Activated CD4-positive, alpha-beta T cell treated with anti-CD3 and anti-CD28 coated beads, Interleukin-2, amount 10 ng/mL, durations not matched to agents 24 days and 14 days (primary cell): Measurements from ENCODE around the gene HP. TPM values are rescaled to one million over a fixed set of nuclear protein-coding genes. Genes with fewer than 3 reads are reported as not detected.
"Not testable (repeated sequence)": the region's sequence is repeated elsewhere in the genome, so short reads cannot be mapped to it uniquely, and the experiment has no call there.

Source experiments
- DNase-seq: peaks from one replicate; pipeline ENCODE4 v3.0.0; 2022
- H3K27ac Mint-ChIP-seq: one replicate; pipeline ENCODE4 v1.8.0; 2022; ENCODE audit warnings: mild to moderate bottlenecking, mixed read lengths
- H3K27me3 Mint-ChIP-seq: one replicate; pipeline ENCODE4 v1.8.0; 2022; ENCODE audit warnings: mixed read lengths
- H3K36me3 Mint-ChIP-seq: one replicate; pipeline ENCODE4 v1.8.0; 2022; ENCODE audit warnings: low read depth, mild to moderate bottlenecking, mixed read lengths
- H3K4me1 Mint-ChIP-seq: one replicate; pipeline ENCODE4 v1.8.0; 2021; ENCODE audit warnings: mixed read lengths
- H3K4me3 Mint-ChIP-seq: one replicate; pipeline ENCODE4 v1.8.0; 2022; ENCODE audit warnings: mild to moderate bottlenecking, moderate library complexity, mixed read lengths
- H3K9me3 Mint-ChIP-seq: one replicate; pipeline ENCODE4 v1.8.0; 2021; ENCODE audit warnings: mixed read lengths
- intact Hi-C: fragments of 100-400 bp; cut with micrococcal nuclease; formaldehyde crosslinking; loops from one replicate; pipeline ENCODE4 v1.15.1; 2023
- total RNA-seq: library from RNA; stranded (reverse); gene quantifications from 2 replicates; pipeline ENCODE4 v1.2.3, GENCODE V29; 2022

The HP gene
- total RNA-seq, 1 donor from 2014 or later: not detected

DNA sequence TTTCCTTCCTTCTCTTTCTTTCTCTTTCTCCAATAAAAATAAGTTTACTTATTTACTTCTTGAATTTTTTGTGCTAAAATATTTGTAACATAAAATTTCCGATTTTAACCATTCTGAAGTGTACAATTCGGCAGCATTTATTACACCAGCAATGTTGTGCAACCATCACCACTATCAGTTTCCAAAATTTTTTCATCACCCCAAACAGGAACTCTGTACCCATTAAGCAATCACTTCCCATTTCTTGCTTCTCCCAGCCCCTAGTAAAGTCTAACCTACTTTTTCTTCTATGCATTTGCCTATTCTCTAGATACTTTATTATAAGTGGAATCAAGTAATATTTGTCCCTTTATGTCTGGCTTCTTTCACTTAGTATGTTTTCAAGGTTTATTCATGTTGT lies 2.5 kb upstream of the HP start:
- intact Hi-C loops: no loop called here
- H3K4me3 Mint-ChIP-seq: no peak overlapping the region
- no peak for DNase-seq

DNA sequence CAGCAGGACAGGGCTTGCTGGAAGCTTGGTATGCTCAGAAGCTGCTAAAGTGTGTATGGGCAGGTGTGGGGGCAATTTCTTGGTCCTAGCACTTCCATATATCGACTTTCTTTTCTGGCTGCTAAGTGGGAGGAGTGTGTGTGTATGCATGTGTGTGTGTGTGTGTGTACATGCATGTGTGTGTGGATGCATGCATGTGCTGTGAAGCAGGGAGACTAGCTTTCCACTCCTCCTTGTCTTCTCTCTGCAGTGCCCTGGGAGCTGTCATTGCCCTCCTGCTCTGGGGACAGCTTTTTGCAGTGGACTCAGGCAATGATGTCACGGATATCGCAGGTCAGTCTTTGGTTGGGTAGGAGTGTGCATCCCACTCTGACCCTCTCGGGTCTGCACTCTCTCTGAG lies 1.6 kb downstream of the HP start:
- Mint-ChIP-seq H3K4me1 (no peaks in the 10 kb centered on the region), H3K27me3 (no peaks in the 10 kb centered on the region), H3K9me3 (no peaks in the 10 kb centered on the region), H3K4me3 (no peak overlapping the region), H3K36me3 (no peaks in the 10 kb centered on the region), H3K27ac (no peak overlapping the region)
- no peak for DNase-seq
- intact Hi-C loops: no loop called here

More for the DNA sequence above, 2.5 kb upstream of the HP start:
- H3K36me3 Mint-ChIP-seq: no peaks in the 10 kb centered on the region
- H3K27me3 Mint-ChIP-seq: no peaks in the 10 kb centered on the region
- H3K27ac Mint-ChIP-seq: no peak overlapping the region
- no peaks in the 10 kb centered on the region for H3K4me1 Mint-ChIP-seq
- H3K9me3 Mint-ChIP-seq: peaks cover 5% of the 10 kb centered on the region

DNA sequence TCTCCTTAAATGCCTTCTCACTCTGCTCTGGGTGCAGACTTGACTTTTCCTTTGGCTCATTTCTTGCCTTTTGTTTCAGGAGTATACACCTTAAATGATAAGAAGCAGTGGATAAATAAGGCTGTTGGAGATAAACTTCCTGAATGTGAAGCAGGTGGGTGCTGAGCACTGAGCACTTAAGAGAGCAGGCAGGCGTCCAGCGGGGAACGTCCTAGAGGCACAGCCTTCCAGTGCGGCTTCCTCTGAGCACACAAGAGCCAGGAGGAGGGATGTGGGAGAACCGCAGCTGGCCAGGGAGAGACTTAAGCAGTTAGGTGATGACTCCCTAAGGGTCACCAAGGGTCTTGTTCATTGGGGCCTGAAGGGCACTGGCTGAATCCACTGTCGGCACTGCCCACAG lies 3.0 kb downstream of the HP start:
- H3K4me3 Mint-ChIP-seq: not testable (repeated sequence)

GRCh38 chr16:72059060-72059459 lies 4.8 kb downstream of the HP start:
- H3K9me3 Mint-ChIP-seq, H3K36me3 Mint-ChIP-seq, H3K4me3 Mint-ChIP-seq, H3K27ac Mint-ChIP-seq, intact Hi-C loops, H3K4me1 Mint-ChIP-seq, H3K27me3 Mint-ChIP-seq, DNase-seq: not testable (repeated sequence)

More for the DNA sequence above, 3.0 kb downstream of the HP start:
- H3K9me3 Mint-ChIP-seq, H3K36me3 Mint-ChIP-seq, H3K4me1 Mint-ChIP-seq, H3K27ac Mint-ChIP-seq, DNase-seq, intact Hi-C loops, H3K27me3 Mint-ChIP-seq: not testable (repeated sequence)

DNA sequence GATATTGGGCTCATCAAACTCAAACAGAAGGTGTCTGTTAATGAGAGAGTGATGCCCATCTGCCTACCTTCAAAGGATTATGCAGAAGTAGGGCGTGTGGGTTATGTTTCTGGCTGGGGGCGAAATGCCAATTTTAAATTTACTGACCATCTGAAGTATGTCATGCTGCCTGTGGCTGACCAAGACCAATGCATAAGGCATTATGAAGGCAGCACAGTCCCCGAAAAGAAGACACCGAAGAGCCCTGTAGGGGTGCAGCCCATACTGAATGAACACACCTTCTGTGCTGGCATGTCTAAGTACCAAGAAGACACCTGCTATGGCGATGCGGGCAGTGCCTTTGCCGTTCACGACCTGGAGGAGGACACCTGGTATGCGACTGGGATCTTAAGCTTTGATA lies 6.1 kb downstream of the HP start:
- Mint-ChIP-seq H3K36me3 (no peaks in the 10 kb centered on the region), H3K27me3 (no peaks in the 10 kb centered on the region), H3K27ac (no peak overlapping the region), H3K4me1 (no peaks in the 10 kb centered on the region), H3K4me3 (no peak overlapping the region), H3K9me3 (no peaks in the 10 kb centered on the region)
- intact Hi-C loops: no loop called here
- no peak for DNase-seq

- DNase-seq: no peak
- no peaks in the 10 kb centered on the region for H3K4me1 Mint-ChIP-seq
- intact Hi-C loops: no loop called here
- no peaks in the 10 kb centered on the region for H3K9me3 Mint-ChIP-seq
- no peaks in the 10 kb centered on the region for H3K27me3 Mint-ChIP-seq
- H3K4me3 Mint-ChIP-seq: no peak overlapping the region
- no peak overlapping the region for H3K27ac Mint-ChIP-seq
- H3K36me3 Mint-ChIP-seq: no peaks in the 10 kb centered on the region
Observed at GRCh38 chr16:72061564-72061963, 7.3 kb downstream of the HP start.

- Mint-ChIP-seq H3K27ac (no peak overlapping the region), H3K4me1 (no peaks in the 10 kb centered on the region), H3K4me3 (no peak overlapping the region), H3K27me3 (no peaks in the 10 kb centered on the region), H3K9me3 (no peaks in the 10 kb centered on the region), H3K36me3 (no peaks in the 10 kb centered on the region)
- DNase-seq: no peak
- intact Hi-C loops: no loop called here
Observed at GRCh38 chr16:72064361-72064894, 10.1 kb downstream of the HP start.

- H3K27me3 Mint-ChIP-seq: no peaks in the 10 kb centered on the region
- intact Hi-C loops: loop anchor here (1.0 kb wide), 1 partner anchor 33 kb away; no protein-coding TSS in a partner anchor
- no peak overlapping the region for H3K4me3 Mint-ChIP-seq
- DNase-seq: peak; percentile 64
- H3K4me1 Mint-ChIP-seq: no peaks in the 10 kb centered on the region
- H3K27ac Mint-ChIP-seq: no peak overlapping the region
- H3K9me3 Mint-ChIP-seq: no peaks in the 10 kb centered on the region
- no peaks in the 10 kb centered on the region for H3K36me3 Mint-ChIP-seq
Observed at GRCh38 chr16:72066747-72067146, 12.4 kb downstream of the HP start.

- H3K4me1 Mint-ChIP-seq: no peaks in the 10 kb centered on the region
- DNase-seq: no peak
- H3K36me3 Mint-ChIP-seq: no peaks in the 10 kb centered on the region
- H3K27ac Mint-ChIP-seq: no peak overlapping the region
- no peaks in the 10 kb centered on the region for H3K9me3 Mint-ChIP-seq
- H3K27me3 Mint-ChIP-seq: no peaks in the 10 kb centered on the region
- intact Hi-C loops: no loop called here
- no peak overlapping the region for H3K4me3 Mint-ChIP-seq
Observed at GRCh38 chr16:72068930-72069329, 14.6 kb downstream of the HP start.

DNA sequence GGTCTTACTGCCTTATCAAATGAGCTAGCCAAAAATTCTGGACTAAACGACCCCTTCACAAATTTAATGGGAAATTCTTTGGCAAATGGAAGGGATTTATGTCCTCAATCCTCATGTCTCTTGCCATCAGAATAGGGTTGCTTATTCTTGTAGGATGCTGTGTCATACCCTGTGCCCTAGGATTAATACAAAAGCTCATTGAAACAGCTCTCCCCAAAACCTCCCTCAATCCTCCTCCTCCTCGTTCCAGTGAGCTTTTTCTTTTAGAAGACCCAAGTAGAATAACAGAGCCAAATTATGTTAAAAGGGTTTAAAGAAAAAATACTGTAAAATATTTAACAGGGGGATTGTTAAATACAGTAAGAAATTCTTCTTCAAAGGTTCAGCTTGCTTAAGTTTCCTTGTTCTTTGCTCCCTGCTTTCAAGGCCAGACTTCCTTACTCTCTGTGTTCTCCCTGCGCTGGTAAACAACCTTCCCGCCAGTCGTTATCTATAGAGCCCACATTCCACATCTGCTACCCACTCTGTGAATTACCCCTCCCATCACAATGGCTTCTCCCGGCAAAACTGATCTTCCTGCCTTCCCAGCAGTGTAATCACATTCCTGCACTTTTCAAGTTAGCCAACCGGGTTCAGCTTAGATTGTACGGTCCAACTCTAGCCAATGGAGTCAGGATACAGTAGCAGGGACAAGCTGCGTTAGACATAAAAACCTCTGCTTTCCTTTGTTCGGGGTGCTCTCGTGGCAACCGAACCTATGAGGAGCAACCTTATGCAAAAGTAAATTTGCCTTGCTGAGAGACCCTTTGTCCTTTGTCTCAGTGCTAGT lies 18.4 kb downstream of the HP start:
- DNase-seq: no peak
- intact Hi-C loops: no loop called here
- Mint-ChIP-seq H3K4me3 (no peak overlapping the region), H3K4me1 (no peaks in the 10 kb centered on the region), H3K27me3 (no peaks in the 10 kb centered on the region), H3K36me3 (no peaks in the 10 kb centered on the region), H3K27ac (no peak overlapping the region), H3K9me3 (no peaks in the 10 kb centered on the region)

GRCh38 chr16:72073560-72074230 lies 19.4 kb downstream of the HP start:
- Mint-ChIP-seq H3K4me1 (no peaks in the 10 kb centered on the region), H3K27me3 (no peaks in the 10 kb centered on the region), H3K27ac (no peak overlapping the region), H3K4me3 (no peak overlapping the region), H3K36me3 (no peaks in the 10 kb centered on the region), H3K9me3 (no peaks in the 10 kb centered on the region)
- intact Hi-C loops: no loop called here
- DNase-seq: no peak

- H3K4me1 Mint-ChIP-seq, H3K9me3 Mint-ChIP-seq, H3K4me3 Mint-ChIP-seq, H3K27me3 Mint-ChIP-seq, H3K27ac Mint-ChIP-seq, intact Hi-C loops, H3K36me3 Mint-ChIP-seq, DNase-seq: not testable (repeated sequence)
Observed at GRCh38 chr16:72075067-72075466, 20.8 kb downstream of the HP start.

GRCh38 chr16:72076991-72077706 lies 22.8 kb downstream of the HP start:
- H3K4me3 Mint-ChIP-seq, intact Hi-C loops, H3K9me3 Mint-ChIP-seq, H3K36me3 Mint-ChIP-seq, H3K27ac Mint-ChIP-seq, DNase-seq, H3K4me1 Mint-ChIP-seq, H3K27me3 Mint-ChIP-seq: not testable (repeated sequence)
